IMR-90 (cell line): Measurements from ENCODE around the gene ALDH6A1. TPM values are rescaled to one million over a fixed set of nuclear protein-coding genes. Genes with fewer than 3 reads are reported as not detected.

Experiments used
- ATAC-seq: fragments of 200-7000 bp; cut with Tn5 transposase; 2 replicates; pipeline ENCODE4 v1.9.1; 2020; ENCODE audit warnings: low read depth, mild to moderate bottlenecking, moderate library complexity
- BruUV-seq: library from RNA; stranded (reverse); fragments of 400-500 nt; replicated peaks from 2 replicates; lab custom pipeline; 2021; lab: Mats Ljungman, UMichigan
- CTCF ChIA-PET: fragments of 300-600 bp; formaldehyde crosslinking; extraction: SDS; loops from one replicate; lab custom pipeline; 2021; ENCODE audit warnings: antibody characterized with exemption; lab: Yijun Ruan, JAX
- POLR2A ChIA-PET: fragments of 300-600 bp; sonication (Branson Sonifier 250); formaldehyde crosslinking; loops from one replicate; lab custom pipeline; 2022; ENCODE audit warnings: antibody characterized with exemption; ENCODE audit not compliant: unreplicated experiment; lab: Charles Lee
- DNase-seq: peaks from one replicate; pipeline ENCODE4 v3.0.0; 2013
- H2AFZ ChIP-seq: replicated peaks from 2 replicates; pipeline ENCODE3; 2013; ENCODE audit warnings: low read length, mild to moderate bottlenecking; ENCODE audit not compliant: poor library complexity
- H2AK5ac ChIP-seq: 2 replicates; pipeline ENCODE4 v1.6.1; 2013; ENCODE audit warnings: low read depth, low read length, inconsistent platforms
- H2AK9ac ChIP-seq: replicated peaks from 2 replicates; pipeline ENCODE3; 2013; ENCODE audit warnings: mild to moderate bottlenecking, low read depth, low read length, moderate library complexity; ENCODE audit not compliant: poor library complexity
- H2BK120ac ChIP-seq: 2 replicates; pipeline ENCODE4 v1.6.1; 2013; ENCODE audit warnings: low read depth, low read length, inconsistent platforms
- H2BK15ac ChIP-seq: 3 replicates; pipeline ENCODE4 v1.6.1; 2013; ENCODE audit warnings: low read depth, low read length, inconsistent platforms
- H2BK20ac ChIP-seq: 2 replicates; pipeline ENCODE4 v1.6.1; 2013; ENCODE audit warnings: low read depth, mild to moderate bottlenecking, inconsistent platforms, low read length, moderate library complexity
- H2BK5ac ChIP-seq: 2 replicates; pipeline ENCODE4 v1.6.1; 2013; ENCODE audit warnings: mild to moderate bottlenecking, low read depth, low read length, inconsistent platforms; ENCODE audit not compliant: poor library complexity, severe bottlenecking
- H3K14ac ChIP-seq: replicated peaks from 2 replicates; pipeline ENCODE4 v1.6.1; 2013; ENCODE audit warnings: low read depth, low read length, inconsistent platforms
- H3K18ac ChIP-seq: 2 replicates; pipeline ENCODE4 v1.6.1; 2013; ENCODE audit warnings: low read depth, low read length, control low read depth
- H3K23ac ChIP-seq: 2 replicates; pipeline ENCODE4 v1.6.1; 2013; ENCODE audit warnings: low read depth, low read length, inconsistent platforms
- H3K27ac ChIP-seq: 2 replicates; pipeline ENCODE4 v1.5.1; 2013; ENCODE audit warnings: mild to moderate bottlenecking, control low read depth, low read length; ENCODE audit not compliant: insufficient read depth
- H3K27me3 ChIP-seq: 2 replicates; pipeline ENCODE4 v1.6.1; 2013; ENCODE audit warnings: low read length; ENCODE audit not compliant: control insufficient read depth, insufficient read depth
- H3K36me3 ChIP-seq: 2 replicates; pipeline ENCODE4 v1.6.1; 2013; ENCODE audit warnings: low read length, mixed read lengths; ENCODE audit not compliant: control insufficient read depth, insufficient read depth
- H3K4ac ChIP-seq: 2 replicates; pipeline ENCODE4 v1.6.1; 2013; ENCODE audit warnings: low read depth, low read length, inconsistent platforms
- H3K4me1 ChIP-seq: 2 replicates; pipeline ENCODE4 v1.6.1; 2013; ENCODE audit warnings: low read length, mixed read lengths; ENCODE audit not compliant: control insufficient read depth, insufficient read depth
- H3K4me2 ChIP-seq: 2 replicates; pipeline ENCODE4 v1.6.1; 2013; ENCODE audit warnings: low read depth, mild to moderate bottlenecking, control low read depth, low read length, moderate library complexity
- H3K4me3 ChIP-seq: 2 replicates; pipeline ENCODE4 v1.5.1; 2013; ENCODE audit warnings: low read depth, mild to moderate bottlenecking, control low read depth, low read length, moderate library complexity; ENCODE audit not compliant: insufficient read depth
- H3K56ac ChIP-seq: 2 replicates; pipeline ENCODE4 v1.6.1; 2013; ENCODE audit warnings: low read length, inconsistent platforms; ENCODE audit not compliant: insufficient read depth; ENCODE audit errors: extremely low read depth
- H3K79me1 ChIP-seq, 2 experiments: 2 replicates each; pipeline ENCODE4 v1.6.1; 2013; ENCODE audit warnings: low read length in 2 of 2, inconsistent platforms in 1 of 2, low read depth in 1 of 2
- H3K9ac ChIP-seq: 2 replicates; pipeline ENCODE4 v1.6.1; 2013; ENCODE audit warnings: low read depth, low read length, control low read depth
- H3K9me1 ChIP-seq: 2 replicates; pipeline ENCODE4 v1.6.1; 2013; ENCODE audit warnings: low read length, inconsistent platforms; ENCODE audit not compliant: insufficient read depth
- H3K9me3 ChIP-seq: 2 replicates; pipeline ENCODE4 v1.6.1; 2013; ENCODE audit warnings: low read length; ENCODE audit not compliant: control insufficient read depth, insufficient read depth
- H4K20me1 ChIP-seq: 2 replicates; pipeline ENCODE4 v1.6.1; 2013; ENCODE audit warnings: low read length, inconsistent platforms; ENCODE audit not compliant: insufficient read depth
- H4K5ac ChIP-seq: 2 replicates; pipeline ENCODE4 v1.6.1; 2013; ENCODE audit warnings: mild to moderate bottlenecking, low read depth, low read length, control low read depth
- H4K8ac ChIP-seq, 2 experiments: 2 replicates each; pipeline ENCODE4 v1.6.1; 2013; ENCODE audit warnings: low read depth in 2 of 2, low read length in 2 of 2, control low read depth in 1 of 2, inconsistent platforms in 1 of 2
- H4K91ac ChIP-seq: 2 replicates; pipeline ENCODE4 v1.6.1; 2013; ENCODE audit warnings: low read depth, low read length, inconsistent platforms; ENCODE audit not compliant: insufficient read depth
- BHLHE40 ChIP-seq: fragments of 150-350 bp; IDR thresholded peaks from 2 replicates; pipeline ENCODE4 v1.6.1; 2016; ENCODE audit warnings: mild to moderate bottlenecking, low read depth, low read length
- CEBPB ChIP-seq: IDR thresholded peaks from 2 replicates; pipeline ENCODE4 v1.6.1; 2012; ENCODE audit warnings: low read depth, low read length, improper control_type of control experiment
- CHD1 ChIP-seq: IDR thresholded peaks from 2 replicates; pipeline ENCODE4 v1.6.1; 2012; ENCODE audit warnings: low read depth, low read length, improper control_type of control experiment
- FOS ChIP-seq: fragments of 150-350 bp; IDR thresholded peaks from 2 replicates; pipeline ENCODE4 v1.6.1; 2016; ENCODE audit warnings: low read depth, low read length
- MAFK ChIP-seq: IDR thresholded peaks from 2 replicates; pipeline ENCODE4 v1.6.1; 2012; ENCODE audit warnings: low read depth, low read length, improper control_type of control experiment
- MAZ ChIP-seq: IDR thresholded peaks from 2 replicates; pipeline ENCODE4 v1.6.1; 2012; ENCODE audit warnings: low read depth, mild to moderate bottlenecking, low read length, improper control_type of control experiment, moderate library complexity, borderline replicate concordance
- MXI1 ChIP-seq: IDR thresholded peaks from 2 replicates; pipeline ENCODE4 v1.6.1; 2012; ENCODE audit warnings: low read depth, mild to moderate bottlenecking, low read length, moderate library complexity, borderline replicate concordance
- NFE2L2 ChIP-seq: fragments of 150-350 bp; IDR thresholded peaks from 2 replicates; pipeline ENCODE4 v1.6.1; 2016; ENCODE audit warnings: low read depth, mild to moderate bottlenecking, low read length
- POLR2A ChIP-seq: IDR thresholded peaks from 2 replicates; pipeline ENCODE4 v1.6.1; 2012; ENCODE audit warnings: mild to moderate bottlenecking, low read depth, low read length
- RAD21 ChIP-seq: IDR thresholded peaks from 2 replicates; pipeline ENCODE4 v1.6.1; 2012; ENCODE audit warnings: low read length, improper control_type of control experiment
- RCOR1 ChIP-seq: IDR thresholded peaks from 2 replicates; pipeline ENCODE4 v1.6.1; 2012; ENCODE audit warnings: mild to moderate bottlenecking, low read length, improper control_type of control experiment; ENCODE audit not compliant: insufficient replicate concordance
- RFX5 ChIP-seq: IDR thresholded peaks from 2 replicates; pipeline ENCODE4 v1.8.0; 2012; ENCODE audit warnings: low read depth, mild to moderate bottlenecking, low read length, moderate library complexity
- SMC3 ChIP-seq: fragments of 150-350 bp; IDR thresholded peaks from 2 replicates; pipeline ENCODE4 v1.6.1; 2016; ENCODE audit warnings: low read depth, mild to moderate bottlenecking, antibody characterized with exemption, low read length, moderate library complexity
- USF2 ChIP-seq: fragments of 150-350 bp; IDR thresholded peaks from 2 replicates; pipeline ENCODE4 v1.6.1; 2017; ENCODE audit warnings: mild to moderate bottlenecking, antibody characterized with exemption, low read length, low read depth
- WGBS, 2 experiments: methylation state at CpG; one replicate each; pipeline versions ENCODE4 v1.1.5 to v1.1.7; 2013; ENCODE audit warnings: missing lambda C conversion rate in 2 of 2; ENCODE audit not compliant: insufficient read length in 1 of 2; ENCODE audit errors: extremely low coverage in 2 of 2; 5-methylcytosine and 5-hydroxymethylcytosine counted together
- dilution Hi-C: fragments of 300-500 bp; cut with HindIII; formaldehyde crosslinking; loops from one replicate; pipeline ENCODE4 v1.14.3; 2018; ENCODE audit warnings: low sequenced_read_pairs; ENCODE audit not compliant: unreplicated experiment
- in situ Hi-C: fragments of 300-500 bp; cut with MboI; formaldehyde crosslinking; loops from 3 replicates; pipeline ENCODE4 v1.14.3; 2019; ENCODE audit warnings: low sequenced_read_pairs, inconsistent platforms, mixed read lengths
- intact Hi-C: fragments of 100-400 bp; cut with micrococcal nuclease; formaldehyde crosslinking; loops from 2 replicates; pipeline ENCODE4 v1.10.0; 2022
- polyA plus RNA-seq, 3 experiments: library from polyadenylated mRNA; depleted of rRNA; stranded (reverse); fragments of >200 nt; gene quantifications; 2 replicates each; pipeline ENCODE4 v1.2.3, GENCODE V29; 2012; ENCODE audit warnings: low replicate concordance in 1 of 3
- total RNA-seq: library from RNA; depleted of rRNA; stranded (reverse); fragments of >200 nt; gene quantifications from 2 replicates; pipeline ENCODE4 v1.2.3, GENCODE V29; 2012
- TF ChIP-seq, protein P1 (sequence below): fragments of 150-350 bp; IDR thresholded peaks from 2 replicates; pipeline ENCODE4 v1.6.1; 2016; ENCODE audit warnings: low read depth, mild to moderate bottlenecking, low read length, moderate library complexity, borderline replicate concordance
- TF ChIP-seq, protein P2 (sequence below): conservative IDR thresholded peaks from 2 replicates; pipeline ENCODE4 v1.5.1; 2012; ENCODE audit warnings: mild to moderate bottlenecking, low read depth, low read length, improper control_type of control experiment

ALDH6A1 gene
- total and polyA plus RNA-seq, 2 of the 4 experiments (the other 2 are of a cell fraction), result 6.0 to 15.1 TPM

- peaks cover 4% of the 10 kb centered on the region; the same call in 1 of the 2 replicates for H3K4me1 ChIP-seq
- ATAC-seq (no peak), DNase-seq (no peak)
- H3K56ac ChIP-seq, result no peak overlapping the region
- peaks cover 0 to 15% of the 10 kb centered on the region in 2 experiments; a peak in 1 of 4 replicates for H3K79me1 ChIP-seq
- H4K20me1 ChIP-seq, result no peaks in the 10 kb centered on the region; the same call in 1 of the 2 replicates
- H2BK20ac ChIP-seq, result no peak overlapping the region
- in situ Hi-C loops, result no loop called here
- no peak overlapping the region for H4K8ac ChIP-seq
- H2BK5ac ChIP-seq, result no peak overlapping the region
- no peak overlapping the region for H3K27ac ChIP-seq
- H3K4me3 ChIP-seq, result no peak overlapping the region
- no peak overlapping the region for H3K14ac ChIP-seq
- no peak overlapping the region for H3K23ac ChIP-seq
- no peak overlapping the region for H4K91ac ChIP-seq
- no peak overlapping the region for H2AK9ac ChIP-seq
- H3K9me3 ChIP-seq, result no peaks in the 10 kb centered on the region
- dilution Hi-C loops, result no loop called here
- no peak overlapping the region for H2AFZ ChIP-seq
- H3K9me1 ChIP-seq, result no peaks in the 10 kb centered on the region
- H2BK120ac ChIP-seq, result no peak overlapping the region
- H3K4ac ChIP-seq, result no peak overlapping the region
- ChIA-PET CTCF (no interaction called here), POLR2A (no interaction called here)
- no CpG with 5 or more reads among the region's 3 CpGs for WGBS, 2 experiments
- TF ChIP-seq NFE2L2 (no peak), FOS (no peak), MAZ (no peak), CHD1 (no peak), BHLHE40 (no peak), SMC3 (no peak), RCOR1 (no peak), MXI1 (no peak), RFX5 (no peak), CEBPB (no peak), POLR2A (no peak), RAD21 (no peak), USF2 (no peak), MAFK (no peak)
- TF ChIP-seq, protein P1, sequence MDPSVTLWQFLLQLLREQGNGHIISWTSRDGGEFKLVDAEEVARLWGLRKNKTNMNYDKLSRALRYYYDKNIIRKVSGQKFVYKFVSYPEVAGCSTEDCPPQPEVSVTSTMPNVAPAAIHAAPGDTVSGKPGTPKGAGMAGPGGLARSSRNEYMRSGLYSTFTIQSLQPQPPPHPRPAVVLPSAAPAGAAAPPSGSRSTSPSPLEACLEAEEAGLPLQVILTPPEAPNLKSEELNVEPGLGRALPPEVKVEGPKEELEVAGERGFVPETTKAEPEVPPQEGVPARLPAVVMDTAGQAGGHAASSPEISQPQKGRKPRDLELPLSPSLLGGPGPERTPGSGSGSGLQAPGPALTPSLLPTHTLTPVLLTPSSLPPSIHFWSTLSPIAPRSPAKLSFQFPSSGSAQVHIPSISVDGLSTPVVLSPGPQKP, result no peak
- TF ChIP-seq, protein P2, sequence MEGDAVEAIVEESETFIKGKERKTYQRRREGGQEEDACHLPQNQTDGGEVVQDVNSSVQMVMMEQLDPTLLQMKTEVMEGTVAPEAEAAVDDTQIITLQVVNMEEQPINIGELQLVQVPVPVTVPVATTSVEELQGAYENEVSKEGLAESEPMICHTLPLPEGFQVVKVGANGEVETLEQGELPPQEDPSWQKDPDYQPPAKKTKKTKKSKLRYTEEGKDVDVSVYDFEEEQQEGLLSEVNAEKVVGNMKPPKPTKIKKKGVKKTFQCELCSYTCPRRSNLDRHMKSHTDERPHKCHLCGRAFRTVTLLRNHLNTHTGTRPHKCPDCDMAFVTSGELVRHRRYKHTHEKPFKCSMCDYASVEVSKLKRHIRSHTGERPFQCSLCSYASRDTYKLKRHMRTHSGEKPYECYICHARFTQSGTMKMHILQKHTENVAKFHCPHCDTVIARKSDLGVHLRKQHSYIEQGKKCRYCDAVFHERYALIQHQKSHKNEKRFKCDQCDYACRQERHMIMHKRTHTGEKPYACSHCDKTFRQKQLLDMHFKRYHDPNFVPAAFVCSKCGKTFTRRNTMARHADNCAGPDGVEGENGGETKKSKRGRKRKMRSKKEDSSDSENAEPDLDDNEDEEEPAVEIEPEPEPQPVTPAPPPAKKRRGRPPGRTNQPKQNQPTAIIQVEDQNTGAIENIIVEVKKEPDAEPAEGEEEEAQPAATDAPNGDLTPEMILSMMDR, result no peak
- no peak overlapping the region for H3K4me2 ChIP-seq
- H3K9ac ChIP-seq, result no peak overlapping the region
- no peak overlapping the region for H4K5ac ChIP-seq
- H3K27me3 ChIP-seq, result no peaks in the 10 kb centered on the region
- no peak overlapping the region for H2AK5ac ChIP-seq
- H2BK15ac ChIP-seq, result no peak overlapping the region
- H3K18ac ChIP-seq, result no peak overlapping the region
- BruUV-seq, result no TSS peak
- intact Hi-C loops, result no loop called here
- H3K36me3 ChIP-seq, result peaks cover 5% of the 10 kb centered on the region; the same call in 1 of the 2 replicates
Observed at GRCh38 chr14:74015176-74015575, 69.1 kb downstream of the ALDH6A1 start.
